WTC11 (cell line): ENCODE measurements around the gene MON2. TPM values are rescaled to one million over a fixed set of nuclear protein-coding genes. Genes with fewer than 3 reads are reported as not detected.

Source experiments
- ATAC-seq: fragments of 200-7000 bp; cut with Tn5 transposase; 2 replicates; pipeline ENCODE4 v1.10.0; 2021; ENCODE audit warnings: mild to moderate bottlenecking, moderate library complexity
- CTCF ChIA-PET: fragments of 300-600 bp; sonication (Branson Sonifier 250); formaldehyde crosslinking; loops from one replicate; lab custom pipeline; 2021; ENCODE audit warnings: antibody characterized with exemption; lab: Charles Lee
- POLR2A ChIA-PET: fragments of 350-600 bp; sonication (Branson Sonifier 250); formaldehyde crosslinking; loops from one replicate; lab custom pipeline; 2021; ENCODE audit warnings: antibody characterized with exemption; lab: Charles Lee
- DNase-seq: peaks from one replicate; pipeline ENCODE4 v3.0.0; 2021; ENCODE audit warnings: low spot score
- H3K27ac Mint-ChIP-seq: 2 replicates; pipeline ENCODE4 v1.8.0; 2021; ENCODE audit warnings: mixed read lengths
- H3K27me3 Mint-ChIP-seq: 2 replicates; pipeline ENCODE4 v1.8.0; 2021; ENCODE audit warnings: low read depth, mild to moderate bottlenecking, moderate library complexity, mixed read lengths
- H3K36me3 Mint-ChIP-seq: 2 replicates; pipeline ENCODE4 v1.8.0; 2021; ENCODE audit warnings: mixed read lengths
- H3K4me1 Mint-ChIP-seq: 2 replicates; pipeline ENCODE4 v1.8.0; 2022; ENCODE audit warnings: mixed read lengths
- H3K4me3 Mint-ChIP-seq: 2 replicates; pipeline ENCODE4 v1.8.0; 2021; ENCODE audit warnings: mild to moderate bottlenecking, moderate library complexity, mixed read lengths
- H3K9me3 Mint-ChIP-seq: 2 replicates; pipeline ENCODE4 v1.8.0; 2021; ENCODE audit warnings: mixed read lengths
- FOXJ3 ChIP-seq: sonication (generic); formaldehyde crosslinking; IDR thresholded peaks from 2 replicates; pipeline ENCODE4 v1.9.0; 2021; ENCODE audit warnings: missing genetic modification reagents, mild to moderate bottlenecking, borderline replicate concordance
- GRHL2 ChIP-seq: fragments of 250-450 bp; sonication (Bioruptor Pico); IDR thresholded peaks from 2 replicates; pipeline ENCODE4 v1.8.0; 2022; ENCODE audit warnings: mild to moderate bottlenecking, moderate library complexity; ENCODE audit not compliant: insufficient replicate concordance, severe bottlenecking
- GTF2I ChIP-seq: fragments of 250-450 bp; sonication (Bioruptor Pico); conservative IDR thresholded peaks from 2 replicates; pipeline ENCODE4 v1.4.0; 2021; ENCODE audit warnings: mild to moderate bottlenecking
- HMGA2 ChIP-seq: fragments of 250-450 bp; sonication (Bioruptor Pico); IDR thresholded peaks from 2 replicates; pipeline ENCODE4 v1.4.0; 2021; ENCODE audit warnings: mild to moderate bottlenecking, moderate library complexity
- PRRX2 ChIP-seq: fragments of 250-450 bp; sonication (Bioruptor Pico); IDR thresholded peaks from 2 replicates; pipeline ENCODE4 v1.8.0; 2021; ENCODE audit warnings: mild to moderate bottlenecking
- TEAD1 ChIP-seq: sonication (generic); formaldehyde crosslinking; IDR thresholded peaks from 2 replicates; pipeline ENCODE4 v1.8.0; 2022; ENCODE audit warnings: mild to moderate bottlenecking, missing genetic modification reagents
- ZNF121 ChIP-seq: sonication (generic); formaldehyde crosslinking; IDR thresholded peaks from 2 replicates; pipeline ENCODE4 v1.8.0; 2023; ENCODE audit warnings: missing genetic modification reagents
- total RNA-seq: library from RNA; stranded (reverse); gene quantifications from 3 replicates; pipeline ENCODE4 v1.2.3, GENCODE V29; 2021
- TF ChIP-seq, protein P1 (sequence below): sonication (generic); formaldehyde crosslinking; IDR thresholded peaks from 2 replicates; pipeline ENCODE4 v1.8.1; 2022; ENCODE audit warnings: low read depth, mild to moderate bottlenecking, moderate library complexity, missing genetic modification reagents, borderline replicate concordance
- TF ChIP-seq, protein P2 (sequence below): fragments of 250-450 bp; sonication (Bioruptor Pico); IDR thresholded peaks from 2 replicates; pipeline ENCODE4 v1.9.0; 2021; ENCODE audit warnings: mild to moderate bottlenecking
- TF ChIP-seq, protein P3 (sequence below): sonication (generic); formaldehyde crosslinking; IDR thresholded peaks from 2 replicates; pipeline ENCODE4 v1.8.1; 2023; ENCODE audit warnings: mild to moderate bottlenecking, moderate library complexity, missing genetic modification reagents
- TF ChIP-seq, protein P4 (sequence below): sonication (generic); formaldehyde crosslinking; conservative IDR thresholded peaks from 2 replicates; pipeline ENCODE4 v1.8.1; 2023; ENCODE audit warnings: mild to moderate bottlenecking, low read depth, missing genetic modification reagents, moderate library complexity
- TF ChIP-seq, protein P5 (sequence below): sonication (generic); formaldehyde crosslinking; IDR thresholded peaks from 2 replicates; pipeline ENCODE4 v1.8.1; 2022; ENCODE audit warnings: mild to moderate bottlenecking, missing genetic modification reagents, moderate library complexity, borderline replicate concordance
- TF ChIP-seq, protein P6 (sequence below): fragments of 250-450 bp; sonication (Bioruptor Pico); conservative IDR thresholded peaks from 2 replicates; pipeline ENCODE4 v1.9.0; 2021; ENCODE audit warnings: mild to moderate bottlenecking
- TF ChIP-seq, protein P7 (sequence below): sonication (generic); formaldehyde crosslinking; IDR thresholded peaks from 2 replicates; pipeline ENCODE4 v1.8.0; 2022; ENCODE audit warnings: missing genetic modification reagents

MON2 gene
- total RNA-seq, 1 experiment from 2014 or later: 25.8 TPM

DNA sequence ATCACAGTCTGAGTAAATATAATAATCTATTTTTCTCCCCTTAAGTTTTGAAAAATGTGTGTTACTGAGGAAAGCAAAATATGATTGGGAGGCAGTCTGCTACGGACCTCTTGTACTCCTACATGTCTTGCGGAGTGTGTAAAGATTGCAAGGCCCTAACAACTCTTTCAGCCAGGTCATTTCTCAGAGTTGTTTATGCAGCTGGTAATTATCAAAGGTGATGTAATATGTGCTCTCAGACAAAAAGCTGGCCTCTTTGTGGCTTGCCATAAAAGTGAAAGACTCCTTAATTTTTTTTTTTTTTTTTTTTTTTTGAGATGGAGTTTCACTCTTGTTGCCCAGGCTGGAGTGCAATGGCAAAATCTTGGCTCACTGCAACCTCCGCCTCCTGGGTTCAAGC, 40.5 kb upstream of the MON2 start:
- Mint-ChIP-seq H3K27ac (no peak overlapping the region), H3K36me3 (peaks cover 4% of the 10 kb centered on the region; the same call in 1 of the 2 replicates), H3K4me1 (no peaks in the 10 kb centered on the region), H3K9me3 (peaks cover 33% of the 10 kb centered on the region), H3K4me3 (no peak overlapping the region), H3K27me3 (peaks cover 11% of the 10 kb centered on the region)
- POLR2A ChIA-PET: no interaction called here
- CTCF ChIA-PET: no interaction called here
- ATAC-seq (no peak), DNase-seq (no peak)
- no peak for TF ChIP-seq PRRX2 (CRISPR knock-in tag)
- TF ChIP-seq, protein P1, sequence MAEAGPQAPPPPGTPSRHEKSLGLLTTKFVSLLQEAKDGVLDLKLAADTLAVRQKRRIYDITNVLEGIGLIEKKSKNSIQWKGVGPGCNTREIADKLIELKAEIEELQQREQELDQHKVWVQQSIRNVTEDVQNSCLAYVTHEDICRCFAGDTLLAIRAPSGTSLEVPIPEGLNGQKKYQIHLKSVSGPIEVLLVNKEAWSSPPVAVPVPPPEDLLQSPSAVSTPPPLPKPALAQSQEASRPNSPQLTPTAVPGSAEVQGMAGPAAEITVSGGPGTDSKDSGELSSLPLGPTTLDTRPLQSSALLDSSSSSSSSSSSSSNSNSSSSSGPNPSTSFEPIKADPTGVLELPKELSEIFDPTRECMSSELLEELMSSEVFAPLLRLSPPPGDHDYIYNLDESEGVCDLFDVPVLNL (CRISPR knock-in tag): no peak
- TF ChIP-seq HMGA2 (CRISPR knock-in tag): no peak
- TF ChIP-seq, protein P2, sequence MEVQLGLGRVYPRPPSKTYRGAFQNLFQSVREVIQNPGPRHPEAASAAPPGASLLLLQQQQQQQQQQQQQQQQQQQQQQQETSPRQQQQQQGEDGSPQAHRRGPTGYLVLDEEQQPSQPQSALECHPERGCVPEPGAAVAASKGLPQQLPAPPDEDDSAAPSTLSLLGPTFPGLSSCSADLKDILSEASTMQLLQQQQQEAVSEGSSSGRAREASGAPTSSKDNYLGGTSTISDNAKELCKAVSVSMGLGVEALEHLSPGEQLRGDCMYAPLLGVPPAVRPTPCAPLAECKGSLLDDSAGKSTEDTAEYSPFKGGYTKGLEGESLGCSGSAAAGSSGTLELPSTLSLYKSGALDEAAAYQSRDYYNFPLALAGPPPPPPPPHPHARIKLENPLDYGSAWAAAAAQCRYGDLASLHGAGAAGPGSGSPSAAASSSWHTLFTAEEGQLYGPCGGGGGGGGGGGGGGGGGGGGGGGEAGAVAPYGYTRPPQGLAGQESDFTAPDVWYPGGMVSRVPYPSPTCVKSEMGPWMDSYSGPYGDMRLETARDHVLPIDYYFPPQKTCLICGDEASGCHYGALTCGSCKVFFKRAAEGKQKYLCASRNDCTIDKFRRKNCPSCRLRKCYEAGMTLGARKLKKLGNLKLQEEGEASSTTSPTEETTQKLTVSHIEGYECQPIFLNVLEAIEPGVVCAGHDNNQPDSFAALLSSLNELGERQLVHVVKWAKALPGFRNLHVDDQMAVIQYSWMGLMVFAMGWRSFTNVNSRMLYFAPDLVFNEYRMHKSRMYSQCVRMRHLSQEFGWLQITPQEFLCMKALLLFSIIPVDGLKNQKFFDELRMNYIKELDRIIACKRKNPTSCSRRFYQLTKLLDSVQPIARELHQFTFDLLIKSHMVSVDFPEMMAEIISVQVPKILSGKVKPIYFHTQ (CRISPR knock-in tag): no peak
- no peak for TF ChIP-seq GTF2I (CRISPR knock-in tag)
- TF ChIP-seq, protein P3, sequence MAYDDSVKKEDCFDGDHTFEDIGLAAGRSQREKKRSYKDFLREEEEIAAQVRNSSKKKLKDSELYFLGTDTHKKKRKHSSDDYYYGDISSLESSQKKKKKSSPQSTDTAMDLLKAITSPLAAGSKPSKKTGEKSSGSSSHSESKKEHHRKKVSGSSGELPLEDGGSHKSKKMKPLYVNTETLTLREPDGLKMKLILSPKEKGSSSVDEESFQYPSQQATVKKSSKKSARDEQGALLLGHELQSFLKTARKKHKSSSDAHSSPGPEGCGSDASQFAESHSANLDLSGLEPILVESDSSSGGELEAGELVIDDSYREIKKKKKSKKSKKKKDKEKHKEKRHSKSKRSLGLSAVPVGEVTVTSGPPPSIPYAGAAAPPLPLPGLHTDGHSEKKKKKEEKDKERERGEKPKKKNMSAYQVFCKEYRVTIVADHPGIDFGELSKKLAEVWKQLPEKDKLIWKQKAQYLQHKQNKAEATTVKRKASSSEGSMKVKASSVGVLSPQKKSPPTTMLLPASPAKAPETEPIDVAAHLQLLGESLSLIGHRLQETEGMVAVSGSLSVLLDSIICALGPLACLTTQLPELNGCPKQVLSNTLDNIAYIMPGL (CRISPR knock-in tag): no peak
- no peak for TF ChIP-seq ZNF121 (CRISPR knock-in tag)
- TF ChIP-seq, protein P4, sequence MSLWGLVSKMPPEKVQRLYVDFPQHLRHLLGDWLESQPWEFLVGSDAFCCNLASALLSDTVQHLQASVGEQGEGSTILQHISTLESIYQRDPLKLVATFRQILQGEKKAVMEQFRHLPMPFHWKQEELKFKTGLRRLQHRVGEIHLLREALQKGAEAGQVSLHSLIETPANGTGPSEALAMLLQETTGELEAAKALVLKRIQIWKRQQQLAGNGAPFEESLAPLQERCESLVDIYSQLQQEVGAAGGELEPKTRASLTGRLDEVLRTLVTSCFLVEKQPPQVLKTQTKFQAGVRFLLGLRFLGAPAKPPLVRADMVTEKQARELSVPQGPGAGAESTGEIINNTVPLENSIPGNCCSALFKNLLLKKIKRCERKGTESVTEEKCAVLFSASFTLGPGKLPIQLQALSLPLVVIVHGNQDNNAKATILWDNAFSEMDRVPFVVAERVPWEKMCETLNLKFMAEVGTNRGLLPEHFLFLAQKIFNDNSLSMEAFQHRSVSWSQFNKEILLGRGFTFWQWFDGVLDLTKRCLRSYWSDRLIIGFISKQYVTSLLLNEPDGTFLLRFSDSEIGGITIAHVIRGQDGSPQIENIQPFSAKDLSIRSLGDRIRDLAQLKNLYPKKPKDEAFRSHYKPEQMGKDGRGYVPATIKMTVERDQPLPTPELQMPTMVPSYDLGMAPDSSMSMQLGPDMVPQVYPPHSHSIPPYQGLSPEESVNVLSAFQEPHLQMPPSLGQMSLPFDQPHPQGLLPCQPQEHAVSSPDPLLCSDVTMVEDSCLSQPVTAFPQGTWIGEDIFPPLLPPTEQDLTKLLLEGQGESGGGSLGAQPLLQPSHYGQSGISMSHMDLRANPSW (CRISPR knock-in tag): no peak
- no peak for TF ChIP-seq GRHL2
- no peak for TF ChIP-seq TEAD1 (CRISPR knock-in tag)
- no peak for TF ChIP-seq FOXJ3 (CRISPR knock-in tag)

DNA sequence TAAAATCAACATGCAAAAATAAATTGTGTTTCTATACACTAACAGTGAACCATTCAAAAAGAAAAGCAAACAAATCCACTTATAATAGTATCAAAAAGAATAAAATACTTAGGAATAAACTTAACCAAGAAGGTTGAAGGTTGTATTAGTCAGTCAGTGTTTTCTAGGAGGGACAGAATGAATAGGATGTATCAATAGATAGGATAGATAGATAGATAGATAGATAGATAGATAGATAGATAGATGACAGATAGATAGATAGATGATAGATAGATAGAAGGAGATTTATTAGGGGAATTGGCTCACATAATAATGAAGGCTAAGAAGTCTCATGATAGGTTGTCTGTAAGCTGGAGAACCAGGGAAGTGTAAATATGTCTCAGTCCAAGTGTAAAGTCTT, 37.2 kb upstream of the MON2 start:
- Mint-ChIP-seq H3K9me3 (peaks cover 18% of the 10 kb centered on the region), H3K27me3 (peaks cover 41% of the 10 kb centered on the region)
- TF ChIP-seq, protein P5, sequence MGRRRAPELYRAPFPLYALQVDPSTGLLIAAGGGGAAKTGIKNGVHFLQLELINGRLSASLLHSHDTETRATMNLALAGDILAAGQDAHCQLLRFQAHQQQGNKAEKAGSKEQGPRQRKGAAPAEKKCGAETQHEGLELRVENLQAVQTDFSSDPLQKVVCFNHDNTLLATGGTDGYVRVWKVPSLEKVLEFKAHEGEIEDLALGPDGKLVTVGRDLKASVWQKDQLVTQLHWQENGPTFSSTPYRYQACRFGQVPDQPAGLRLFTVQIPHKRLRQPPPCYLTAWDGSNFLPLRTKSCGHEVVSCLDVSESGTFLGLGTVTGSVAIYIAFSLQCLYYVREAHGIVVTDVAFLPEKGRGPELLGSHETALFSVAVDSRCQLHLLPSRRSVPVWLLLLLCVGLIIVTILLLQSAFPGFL (CRISPR knock-in tag): no peak
- no peak for TF ChIP-seq ZNF121 (CRISPR knock-in tag)
- TF ChIP-seq, protein P6, sequence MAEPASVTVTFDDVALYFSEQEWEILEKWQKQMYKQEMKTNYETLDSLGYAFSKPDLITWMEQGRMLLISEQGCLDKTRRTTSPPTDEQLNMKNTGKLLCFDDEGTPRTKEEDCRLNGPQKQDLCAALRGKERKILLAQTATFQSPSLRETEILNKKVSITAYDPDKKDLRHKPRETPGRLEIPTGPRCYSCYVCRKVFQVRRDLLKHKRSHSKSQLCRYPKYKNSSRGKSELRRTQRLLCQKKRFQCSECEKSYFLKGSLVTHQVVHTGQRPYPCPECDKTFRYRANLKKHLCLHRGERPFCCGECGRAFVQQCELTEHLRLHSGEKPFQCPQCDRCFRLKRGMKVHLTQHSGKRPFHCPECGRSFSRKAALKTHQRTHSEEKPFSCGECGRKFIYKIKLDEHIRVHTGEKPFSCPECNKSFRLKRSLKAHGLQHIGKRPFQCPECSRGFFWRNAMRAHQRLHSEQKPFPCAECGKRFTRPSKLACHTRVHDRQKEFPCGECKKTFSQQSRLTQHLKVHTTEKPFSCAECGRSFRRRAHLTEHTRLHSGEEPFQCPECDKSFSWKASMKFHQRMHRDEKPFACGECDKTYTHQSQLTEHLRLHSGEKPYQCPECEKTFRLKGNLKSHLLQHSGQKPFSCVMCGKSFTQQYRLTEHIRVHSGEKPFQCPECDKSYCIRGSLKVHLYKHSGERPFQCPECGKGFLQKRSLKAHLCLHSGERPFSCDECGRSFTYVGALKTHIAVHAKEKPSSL (CRISPR knock-in tag): no peak
- TF ChIP-seq, protein P7, sequence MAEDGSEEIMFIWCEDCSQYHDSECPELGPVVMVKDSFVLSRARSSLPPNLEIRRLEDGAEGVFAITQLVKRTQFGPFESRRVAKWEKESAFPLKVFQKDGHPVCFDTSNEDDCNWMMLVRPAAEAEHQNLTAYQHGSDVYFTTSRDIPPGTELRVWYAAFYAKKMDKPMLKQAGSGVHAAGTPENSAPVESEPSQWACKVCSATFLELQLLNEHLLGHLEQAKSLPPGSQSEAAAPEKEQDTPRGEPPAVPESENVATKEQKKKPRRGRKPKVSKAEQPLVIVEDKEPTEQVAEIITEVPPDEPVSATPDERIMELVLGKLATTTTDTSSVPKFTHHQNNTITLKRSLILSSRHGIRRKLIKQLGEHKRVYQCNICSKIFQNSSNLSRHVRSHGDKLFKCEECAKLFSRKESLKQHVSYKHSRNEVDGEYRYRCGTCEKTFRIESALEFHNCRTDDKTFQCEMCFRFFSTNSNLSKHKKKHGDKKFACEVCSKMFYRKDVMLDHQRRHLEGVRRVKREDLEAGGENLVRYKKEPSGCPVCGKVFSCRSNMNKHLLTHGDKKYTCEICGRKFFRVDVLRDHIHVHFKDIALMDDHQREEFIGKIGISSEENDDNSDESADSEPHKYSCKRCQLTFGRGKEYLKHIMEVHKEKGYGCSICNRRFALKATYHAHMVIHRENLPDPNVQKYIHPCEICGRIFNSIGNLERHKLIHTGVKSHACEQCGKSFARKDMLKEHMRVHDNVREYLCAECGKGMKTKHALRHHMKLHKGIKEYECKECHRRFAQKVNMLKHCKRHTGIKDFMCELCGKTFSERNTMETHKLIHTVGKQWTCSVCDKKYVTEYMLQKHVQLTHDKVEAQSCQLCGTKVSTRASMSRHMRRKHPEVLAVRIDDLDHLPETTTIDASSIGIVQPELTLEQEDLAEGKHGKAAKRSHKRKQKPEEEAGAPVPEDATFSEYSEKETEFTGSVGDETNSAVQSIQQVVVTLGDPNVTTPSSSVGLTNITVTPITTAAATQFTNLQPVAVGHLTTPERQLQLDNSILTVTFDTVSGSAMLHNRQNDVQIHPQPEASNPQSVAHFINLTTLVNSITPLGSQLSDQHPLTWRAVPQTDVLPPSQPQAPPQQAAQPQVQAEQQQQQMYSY (CRISPR knock-in tag): no peak
- TF ChIP-seq, all 79 proteins: peak for 0
- Mint-ChIP-seq H3K4me3 (no peak overlapping the region), H3K36me3 (peaks cover 4% of the 10 kb centered on the region; the same call in 1 of the 2 replicates), H3K27ac (no peak overlapping the region), H3K4me1 (no peaks in the 10 kb centered on the region)
- CTCF ChIA-PET: no interaction called here
- POLR2A ChIA-PET: no interaction called here
- DNase-seq (no peak), ATAC-seq (no peak)
